Spleen (tissue), 7 donors: ENCODE results near the gene PGBD5.

Experiments used
- CTCF ChIP-seq, 11 experiments: fragments of 200-600 bp in 7 of 11; fragments of 450-650 bp in 4 of 11; sonication (generic) in 4 of 11; IDR thresholded peaks in 8 of 11; conservative IDR thresholded peaks in 3 of 11; 1 replicate in 7 of 11; 2 replicates in 4 of 11; pipeline versions ENCODE4 v1.4.0 to v1.8.0; 2016 to 2021; ENCODE audit warnings: antibody characterized with exemption in 11 of 11, inconsistent platforms in 4 of 11, mild to moderate bottlenecking in 1 of 11
- POLR2A ChIP-seq, 3 donors: fragments of 450-650 bp; IDR thresholded peaks; one replicate each; pipeline ENCODE4 v1.5.1; 2017; ENCODE audit warnings: antibody characterized with exemption in 3 of 3, mild to moderate bottlenecking in 1 of 3
- POLR2AphosphoS5 ChIP-seq, 3 donors: sonication (generic); formaldehyde crosslinking; IDR thresholded peaks; one replicate each; pipeline ENCODE4 v1.5.1; 2017; ENCODE audit warnings: antibody characterized with exemption in 3 of 3
- donor health status: DM: no; HTN: no; CAD: no; lungs with moderate emphysema.
- donor health status: DM: no; HTN: no; CAD: no.
- donor health status: DM: no; HTN: no; CAD: no.

DNA sequence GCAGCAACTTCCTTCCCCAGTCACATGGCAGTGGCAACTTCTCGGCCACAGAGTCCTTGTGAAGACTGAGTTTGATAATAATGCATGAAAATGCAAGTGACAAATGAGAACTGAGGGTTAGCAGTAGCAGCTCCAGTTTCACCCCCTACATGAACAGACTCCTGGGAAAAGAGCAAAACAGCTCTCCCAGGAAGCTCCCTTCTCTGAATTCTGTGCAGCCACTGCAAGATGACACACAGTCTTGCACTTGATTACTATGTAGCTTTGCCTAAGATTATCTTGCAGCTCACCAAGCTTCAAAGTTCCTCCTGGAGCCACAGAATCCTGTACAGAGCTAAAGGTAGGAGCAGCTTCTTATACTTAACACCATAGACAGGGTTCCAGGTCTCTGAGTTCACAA, 4.7 kb downstream of the PGBD5 start:
- TF ChIP-seq CTCF (IDR thresholded peaks at IDR 0.05 in 8 of 11, conservative IDR thresholded peaks at IDR 0.05 in 3 of 11): no peak
- TF ChIP-seq POLR2A (IDR thresholded peaks at IDR 0.05): no peak
- TF ChIP-seq POLR2AphosphoS5 (IDR thresholded peaks at IDR 0.05): no peak
